AG04450 (cell line): ENCODE data around the gene DHX35. TPM values are rescaled to one million over a fixed set of nuclear protein-coding genes. Genes with fewer than 3 reads are reported as not detected.
"Not testable (repeated sequence)": the region's sequence is repeated elsewhere in the genome, so short reads cannot be mapped to it uniquely, and the experiment has no call there.

Experiments used
- CTCF ChIA-PET: fragments of 300-600, 350-600 bp; formaldehyde crosslinking; extraction: SDS; loops from one replicate; lab custom pipeline; 2022; ENCODE audit warnings: antibody characterized with exemption, inconsistent platforms; lab: Charles Lee
- POLR2A ChIA-PET: fragments of 350-600 bp; formaldehyde crosslinking; extraction: SDS; loops from one replicate; lab custom pipeline; 2021; ENCODE audit warnings: antibody characterized with exemption, inconsistent platforms; lab: Yijun Ruan, JAX
- DNase-seq: peaks from one replicate; pipeline ENCODE4 v3.0.0-alpha.2; 2011; ENCODE audit warnings: low read depth, low spot score
- H3K27ac ChIP-seq: one replicate; pipeline ENCODE4 v1.5.1; 2012; ENCODE audit warnings: low read depth, low read length, control low read depth
- H3K27me3 ChIP-seq: one replicate; pipeline ENCODE4 v1.6.0; 2012; ENCODE audit warnings: low read length; ENCODE audit not compliant: control insufficient read depth, insufficient read depth
- H3K4me3 ChIP-seq: 2 replicates; pipeline ENCODE4 v1.5.1; 2011; ENCODE audit warnings: mild to moderate bottlenecking, low read depth, low read length, control low read depth
- H3K9me3 ChIP-seq: 2 replicates; pipeline ENCODE4 v1.5.1; 2012; ENCODE audit warnings: low read length; ENCODE audit not compliant: control insufficient read depth, insufficient read depth
- polyA plus RNA-seq: library from polyadenylated mRNA; depleted of rRNA; stranded (reverse); fragments of >200 nt; gene quantifications from 2 replicates; pipeline ENCODE4 v1.2.3, GENCODE V29; 2011
- TF ChIP-seq, protein P1 (sequence below): IDR thresholded peaks from 2 replicates; pipeline ENCODE4 v1.5.1; 2011; ENCODE audit warnings: low read depth, low read length, control low read depth, inconsistent platforms

Gene DHX35
- polyA plus RNA-seq, 1 experiment: 14.4 TPM

- no peaks in the 10 kb centered on the region for H3K9me3 ChIP-seq
- TF ChIP-seq, protein P1, sequence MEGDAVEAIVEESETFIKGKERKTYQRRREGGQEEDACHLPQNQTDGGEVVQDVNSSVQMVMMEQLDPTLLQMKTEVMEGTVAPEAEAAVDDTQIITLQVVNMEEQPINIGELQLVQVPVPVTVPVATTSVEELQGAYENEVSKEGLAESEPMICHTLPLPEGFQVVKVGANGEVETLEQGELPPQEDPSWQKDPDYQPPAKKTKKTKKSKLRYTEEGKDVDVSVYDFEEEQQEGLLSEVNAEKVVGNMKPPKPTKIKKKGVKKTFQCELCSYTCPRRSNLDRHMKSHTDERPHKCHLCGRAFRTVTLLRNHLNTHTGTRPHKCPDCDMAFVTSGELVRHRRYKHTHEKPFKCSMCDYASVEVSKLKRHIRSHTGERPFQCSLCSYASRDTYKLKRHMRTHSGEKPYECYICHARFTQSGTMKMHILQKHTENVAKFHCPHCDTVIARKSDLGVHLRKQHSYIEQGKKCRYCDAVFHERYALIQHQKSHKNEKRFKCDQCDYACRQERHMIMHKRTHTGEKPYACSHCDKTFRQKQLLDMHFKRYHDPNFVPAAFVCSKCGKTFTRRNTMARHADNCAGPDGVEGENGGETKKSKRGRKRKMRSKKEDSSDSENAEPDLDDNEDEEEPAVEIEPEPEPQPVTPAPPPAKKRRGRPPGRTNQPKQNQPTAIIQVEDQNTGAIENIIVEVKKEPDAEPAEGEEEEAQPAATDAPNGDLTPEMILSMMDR: no peak
- H3K27ac ChIP-seq: no peak overlapping the region
- H3K4me3 ChIP-seq: no peak overlapping the region
- DNase-seq: no peak
- ChIA-PET CTCF (no interaction called here), POLR2A (no interaction called here)
- no peaks in the 10 kb centered on the region for H3K27me3 ChIP-seq
Measured at GRCh38 chr20:38953630-38954340, 8.4 kb upstream of the DHX35 start.

- H3K27me3 ChIP-seq: no peaks in the 10 kb centered on the region
- no peak overlapping the region for H3K4me3 ChIP-seq
- H3K9me3 ChIP-seq: no peaks in the 10 kb centered on the region
- ChIA-PET CTCF (no interaction called here), POLR2A (no interaction called here)
- TF ChIP-seq, protein P1: no peak
- no peak overlapping the region for H3K27ac ChIP-seq
- no peak for DNase-seq
Measured at GRCh38 chr20:38957235-38957876, 4.8 kb upstream of the DHX35 start.

- no peak overlapping the region for H3K4me3 ChIP-seq
- H3K27ac ChIP-seq: no peak overlapping the region
- ChIA-PET POLR2A (no interaction called here), CTCF (no interaction called here)
- H3K9me3 ChIP-seq: no peaks in the 10 kb centered on the region
- DNase-seq: no peak
- H3K27me3 ChIP-seq: no peaks in the 10 kb centered on the region
- TF ChIP-seq, protein P1: no peak
Measured at GRCh38 chr20:38957915-38958485, 4.1 kb upstream of the DHX35 start.

DNA sequence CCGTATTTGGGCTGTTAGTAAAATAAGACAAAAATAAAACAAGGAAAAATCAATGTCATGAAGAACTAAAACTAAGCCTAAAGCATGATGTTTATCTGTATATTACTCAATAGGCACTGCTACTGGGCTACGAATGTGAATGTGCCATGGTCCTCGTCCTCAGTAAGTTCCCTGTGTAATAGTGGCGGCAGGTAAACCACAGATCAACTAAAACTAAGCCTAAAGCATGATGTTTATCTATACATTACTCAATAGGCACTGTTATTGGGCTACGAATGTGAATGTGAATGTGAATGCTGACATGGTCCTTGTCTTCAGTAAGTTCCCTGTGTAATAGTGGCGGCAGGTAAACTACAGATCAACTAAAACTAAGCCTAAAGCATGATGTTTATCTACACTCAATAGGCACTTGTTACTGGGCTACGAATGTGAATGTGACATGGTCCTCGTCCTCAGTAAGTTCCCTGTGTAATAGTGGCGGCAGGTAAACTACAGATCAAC lies 1.9 kb upstream of the DHX35 start:
- CTCF ChIA-PET: interaction anchor here (0.6 kb wide), 1 partner anchor 31 kb away, joined by 5 read pairs; no protein-coding TSS in a partner anchor
- H3K27ac ChIP-seq, H3K4me3 ChIP-seq, POLR2A ChIA-PET, H3K9me3 ChIP-seq, H3K27me3 ChIP-seq, DNase-seq: not testable (repeated sequence)

DNA sequence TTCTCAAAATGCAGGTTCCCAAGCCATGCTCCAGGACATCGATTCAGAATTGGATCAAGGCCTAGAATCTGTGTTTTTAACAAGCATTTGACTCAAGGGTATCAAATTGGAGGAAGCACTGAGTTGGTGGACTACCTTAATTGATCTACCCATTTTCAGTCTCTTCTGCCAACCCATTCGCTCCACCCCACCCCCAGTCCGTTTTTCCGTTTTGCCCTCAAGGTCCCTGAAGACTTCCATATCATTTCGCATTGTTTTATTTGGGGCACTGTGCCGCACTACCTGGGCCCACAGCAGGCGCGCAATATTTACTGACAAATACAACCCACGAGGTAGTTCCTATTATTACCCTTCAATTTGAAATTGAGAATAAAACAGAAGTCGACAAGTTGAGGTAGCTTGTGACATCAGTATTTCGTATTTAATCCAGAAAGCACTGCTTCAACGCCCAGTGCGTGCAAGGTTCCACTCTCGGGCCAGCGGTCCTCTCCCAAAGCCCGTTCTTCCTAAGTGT lies 557 bp upstream of the DHX35 start:
- Histone ChIP-seq H3K4me3 (peak overlapping the region; percentile 82), H3K27ac (no peak overlapping the region), H3K27me3 (no peaks in the 10 kb centered on the region), H3K9me3 (no peaks in the 10 kb centered on the region)
- TF ChIP-seq, protein P1: no peak
- CTCF ChIA-PET: interaction anchor here (1.6 to 5.2 kb wide), 7 partner anchors 9 to 87 kb away, joined by 4 to 62 read pairs (median 12); partner anchors contain the start of gene FAM83D
- DNase-seq: no peak
- POLR2A ChIA-PET: interaction anchor here (0.5 to 2.7 kb wide), 5 partner anchors 9 to 608 kb away, joined by 3 to 18 read pairs (median 4); partner anchors contain the start of gene FAM83D
